ENCODE measurements around the gene CLEC10A. TPM values are rescaled to one million over a fixed set of nuclear protein-coding genes. Genes with fewer than 3 reads are reported as not detected.

CLEC10A gene
- total RNA-seq, 1 donor from 2014 or later: not detected

DNA sequence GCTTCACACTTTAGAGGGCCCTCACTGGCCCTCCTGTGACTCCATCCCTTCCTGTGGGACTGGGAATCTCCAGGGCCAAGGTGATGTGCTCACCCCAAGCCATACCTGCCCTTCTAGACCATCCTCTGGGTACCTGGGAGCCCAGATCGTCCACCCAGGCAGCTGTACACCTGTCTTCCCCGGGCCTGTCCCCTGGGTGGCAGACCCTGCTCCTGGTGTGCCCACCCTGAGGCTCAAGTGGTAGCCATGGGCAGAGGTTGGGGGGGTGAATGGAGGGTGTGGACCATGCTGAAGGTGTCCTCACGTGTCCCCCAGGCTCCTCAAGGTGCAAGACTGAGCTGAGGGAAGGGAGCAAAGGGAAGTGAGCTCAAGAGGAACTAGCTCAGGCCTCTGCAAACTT is 9.3 kb downstream of the CLEC10A start:
- H3K27ac Mint-ChIP-seq (ENCODE audit: unreplicated experiment): no peak overlapping the region
- H3K9me3 Mint-ChIP-seq (ENCODE audit: unreplicated experiment): peaks cover 17% of the 10 kb centered on the region
- H3K79me2 ChIP-seq (ENCODE audit: insufficient read depth, low read length): no peaks in the 10 kb centered on the region
- H2AFZ ChIP-seq (ENCODE audit: low read depth, low read length): no peak overlapping the region
- H3K36me3 Mint-ChIP-seq (ENCODE audit: low read depth, unreplicated experiment): peaks cover 4% of the 10 kb centered on the region
- DNase-seq (ENCODE audit: low read depth): no peak
- no peak overlapping the region for H3K27ac ChIP-seq (ENCODE audit: low read depth, low read length)
- H3K9me3 ChIP-seq (ENCODE audit: insufficient read depth, low read depth, low read length): peaks cover 2% of the 10 kb centered on the region
- no peaks in the 10 kb centered on the region for H3K36me3 ChIP-seq (ENCODE audit: insufficient read depth, low read length)
- no peaks in the 10 kb centered on the region for H3K4me1 Mint-ChIP-seq (ENCODE audit: low read depth, unreplicated experiment)
- peaks cover 7% of the 10 kb centered on the region for H3K27me3 ChIP-seq (ENCODE audit: insufficient read depth, low read length)
- FAIRE-seq: no peak
- H3K4me2 ChIP-seq (ENCODE audit: low read length): no peak overlapping the region
- TF ChIP-seq EZH2 (IDR thresholded peaks at IDR 0.05; ENCODE audit: insufficient read depth, low read length): no peak
- TF ChIP-seq, protein P1, sequence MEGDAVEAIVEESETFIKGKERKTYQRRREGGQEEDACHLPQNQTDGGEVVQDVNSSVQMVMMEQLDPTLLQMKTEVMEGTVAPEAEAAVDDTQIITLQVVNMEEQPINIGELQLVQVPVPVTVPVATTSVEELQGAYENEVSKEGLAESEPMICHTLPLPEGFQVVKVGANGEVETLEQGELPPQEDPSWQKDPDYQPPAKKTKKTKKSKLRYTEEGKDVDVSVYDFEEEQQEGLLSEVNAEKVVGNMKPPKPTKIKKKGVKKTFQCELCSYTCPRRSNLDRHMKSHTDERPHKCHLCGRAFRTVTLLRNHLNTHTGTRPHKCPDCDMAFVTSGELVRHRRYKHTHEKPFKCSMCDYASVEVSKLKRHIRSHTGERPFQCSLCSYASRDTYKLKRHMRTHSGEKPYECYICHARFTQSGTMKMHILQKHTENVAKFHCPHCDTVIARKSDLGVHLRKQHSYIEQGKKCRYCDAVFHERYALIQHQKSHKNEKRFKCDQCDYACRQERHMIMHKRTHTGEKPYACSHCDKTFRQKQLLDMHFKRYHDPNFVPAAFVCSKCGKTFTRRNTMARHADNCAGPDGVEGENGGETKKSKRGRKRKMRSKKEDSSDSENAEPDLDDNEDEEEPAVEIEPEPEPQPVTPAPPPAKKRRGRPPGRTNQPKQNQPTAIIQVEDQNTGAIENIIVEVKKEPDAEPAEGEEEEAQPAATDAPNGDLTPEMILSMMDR (IDR thresholded peaks at IDR 0.05; ENCODE audit: insufficient read depth, low read depth, low read length): no peak
- no peak overlapping the region for H3K4me3 Mint-ChIP-seq (ENCODE audit: unreplicated experiment)
- peaks cover 27% of the 10 kb centered on the region for H3K27me3 Mint-ChIP-seq (ENCODE audit: low read depth, unreplicated experiment)
- no peak overlapping the region for H3K9ac ChIP-seq (ENCODE audit: low read length)
- H3K4me3 ChIP-seq (ENCODE audit: insufficient read depth, low read depth, low read length): no peak overlapping the region
- no peaks in the 10 kb centered on the region for H4K20me1 ChIP-seq (ENCODE audit: insufficient read depth, low read length)
- no peaks in the 10 kb centered on the region for H3K4me1 ChIP-seq (ENCODE audit: insufficient read depth, low read length)

DNA sequence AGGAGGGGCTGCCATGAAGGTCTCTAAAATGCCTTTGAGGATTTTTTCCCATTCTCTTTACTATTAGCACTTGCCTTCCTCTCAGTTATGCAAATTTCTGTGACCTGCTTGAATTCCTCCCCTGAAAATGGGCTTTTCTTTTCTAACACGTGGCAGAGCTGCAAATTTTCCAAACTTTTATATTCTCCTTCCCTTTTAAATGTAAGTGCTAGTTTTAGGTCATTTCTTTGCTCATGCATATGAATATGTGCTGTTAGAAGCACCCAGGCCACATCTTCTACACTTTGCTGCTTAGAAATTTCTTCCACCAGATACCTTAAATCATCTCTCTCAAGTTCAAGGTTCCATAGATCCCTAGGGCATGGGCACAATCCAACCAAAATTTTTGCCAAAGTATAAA is 11.8 kb downstream of the CLEC10A start:
- Mint-ChIP-seq H3K27ac (ENCODE audit: unreplicated experiment) (no peak overlapping the region), H3K27me3 (ENCODE audit: low read depth, unreplicated experiment) (peaks cover 17% of the 10 kb centered on the region), H3K36me3 (ENCODE audit: low read depth, unreplicated experiment) (peaks cover 4% of the 10 kb centered on the region), H3K4me1 (ENCODE audit: low read depth, unreplicated experiment) (peaks cover 12% of the 10 kb centered on the region), H3K9me3 (ENCODE audit: unreplicated experiment) (peaks cover 20% of the 10 kb centered on the region), H3K4me3 (ENCODE audit: unreplicated experiment) (no peak overlapping the region)
- H3K9ac ChIP-seq (ENCODE audit: low read length): no peak overlapping the region
- no peak overlapping the region for H3K4me2 ChIP-seq (ENCODE audit: low read length)
- H3K4me1 ChIP-seq (ENCODE audit: insufficient read depth, low read length): peaks cover 12% of the 10 kb centered on the region
- TF ChIP-seq, protein P1 (IDR thresholded peaks at IDR 0.05; ENCODE audit: insufficient read depth, low read depth, low read length): no peak
- no peak for TF ChIP-seq EZH2 (IDR thresholded peaks at IDR 0.05; ENCODE audit: insufficient read depth, low read length)
- H3K27me3 ChIP-seq (ENCODE audit: insufficient read depth, low read length): peaks cover 5% of the 10 kb centered on the region
- H3K9me3 ChIP-seq (ENCODE audit: insufficient read depth, low read depth, low read length): peaks cover 2% of the 10 kb centered on the region
- H3K4me3 ChIP-seq (ENCODE audit: insufficient read depth, low read depth, low read length): no peak overlapping the region
- H3K79me2 ChIP-seq (ENCODE audit: insufficient read depth, low read length): no peaks in the 10 kb centered on the region
- H2AFZ ChIP-seq (ENCODE audit: low read depth, low read length): no peak overlapping the region
- H3K36me3 ChIP-seq (ENCODE audit: insufficient read depth, low read length): no peaks in the 10 kb centered on the region
- H4K20me1 ChIP-seq (ENCODE audit: insufficient read depth, low read length): no peaks in the 10 kb centered on the region
- H3K27ac ChIP-seq (ENCODE audit: low read depth, low read length): no peak overlapping the region
- FAIRE-seq (no peak), DNase-seq (ENCODE audit: low read depth) (no peak)

DNA sequence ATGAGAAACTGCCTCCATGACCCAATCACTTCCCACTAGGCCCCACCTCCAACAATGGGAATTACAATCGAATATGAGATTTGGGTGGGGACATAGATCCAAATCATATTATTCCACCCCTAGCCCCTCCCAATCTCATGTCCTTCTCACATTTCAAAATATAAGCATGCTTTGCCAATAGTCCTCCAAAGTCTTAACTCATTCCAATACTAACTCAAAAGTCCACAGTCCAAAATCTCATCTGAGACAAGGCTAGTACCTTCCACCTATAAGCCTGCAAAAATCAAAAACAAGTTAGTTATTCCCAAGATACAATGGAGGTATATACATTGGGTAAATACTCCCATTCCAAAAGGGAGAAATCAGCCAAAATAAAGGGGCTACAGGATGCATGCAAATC is 12.9 kb downstream of the CLEC10A start:
- Histone ChIP-seq H3K4me2 (ENCODE audit: low read length) (no peak overlapping the region), H3K4me1 (ENCODE audit: insufficient read depth, low read length) (peaks cover 16% of the 10 kb centered on the region), H3K4me3 (ENCODE audit: insufficient read depth, low read depth, low read length) (no peak overlapping the region), H3K36me3 (ENCODE audit: insufficient read depth, low read length) (no peaks in the 10 kb centered on the region), H3K79me2 (ENCODE audit: insufficient read depth, low read length) (no peaks in the 10 kb centered on the region), H2AFZ (ENCODE audit: low read depth, low read length) (no peak overlapping the region), H3K9me3 (ENCODE audit: insufficient read depth, low read depth, low read length) (peaks cover 2% of the 10 kb centered on the region), H4K20me1 (ENCODE audit: insufficient read depth, low read length) (no peaks in the 10 kb centered on the region), H3K27me3 (ENCODE audit: insufficient read depth, low read length) (peaks cover 5% of the 10 kb centered on the region), H3K27ac (ENCODE audit: low read depth, low read length) (no peak overlapping the region), H3K9ac (ENCODE audit: low read length) (no peak overlapping the region)
- H3K27me3 Mint-ChIP-seq (ENCODE audit: low read depth, unreplicated experiment): peaks cover 14% of the 10 kb centered on the region
- no peak overlapping the region for H3K4me3 Mint-ChIP-seq (ENCODE audit: unreplicated experiment)
- no peak for FAIRE-seq
- TF ChIP-seq EZH2 (IDR thresholded peaks at IDR 0.05; ENCODE audit: insufficient read depth, low read length): no peak
- TF ChIP-seq, protein P1 (IDR thresholded peaks at IDR 0.05; ENCODE audit: insufficient read depth, low read depth, low read length): no peak
- no peak for DNase-seq (ENCODE audit: low read depth)
- H3K27ac Mint-ChIP-seq (ENCODE audit: unreplicated experiment): no peak overlapping the region
- peaks cover 4% of the 10 kb centered on the region for H3K36me3 Mint-ChIP-seq (ENCODE audit: low read depth, unreplicated experiment)
- H3K9me3 Mint-ChIP-seq (ENCODE audit: unreplicated experiment): peaks cover 20% of the 10 kb centered on the region
- peaks cover 18% of the 10 kb centered on the region for H3K4me1 Mint-ChIP-seq (ENCODE audit: low read depth, unreplicated experiment)
